HL-60 (cell line): Measurements from ENCODE around the gene KISS1R.

Experiments
- DNase-seq, 2 experiments: peaks; one replicate each; pipeline ENCODE4 v3.0.0-alpha.2; 2010 to 2020; ENCODE audit warnings: low read depth in 1 of 2, low spot score in 1 of 2
- H3K27ac ChIP-seq: fragments of 250-450 bp; sonication (Bioruptor Pico); replicated peaks from 2 replicates; pipeline ENCODE4 v1.5.1; 2020; ENCODE audit warnings: mild to moderate bottlenecking, moderate library complexity
- H3K27me3 ChIP-seq: fragments of 250-450 bp; sonication (Bioruptor Pico); 2 replicates; pipeline ENCODE4 v1.5.1; 2021; ENCODE audit warnings: mild to moderate bottlenecking, moderate library complexity; ENCODE audit not compliant: insufficient read depth, poor library complexity, severe bottlenecking
- H3K4me3 ChIP-seq: replicated peaks from 2 replicates; pipeline ENCODE4 v1.5.1; 2011; ENCODE audit warnings: mild to moderate bottlenecking, control low read depth, low read length; ENCODE audit not compliant: insufficient read depth
- CTCF ChIP-seq: IDR thresholded peaks from one replicate; pipeline ENCODE4 v1.5.1; 2011; ENCODE audit warnings: low read length, control low read depth, inconsistent platforms; ENCODE audit not compliant: insufficient read depth
- GABPA ChIP-seq: IDR thresholded peaks from 2 replicates; pipeline ENCODE4 v1.6.1; 2012; ENCODE audit warnings: low read depth
- POLR2AphosphoS5 ChIP-seq: IDR thresholded peaks from 2 replicates; pipeline ENCODE4 v1.6.1; 2012; ENCODE audit warnings: low read depth
- REST ChIP-seq: IDR thresholded peaks from 2 replicates; pipeline ENCODE4 v1.6.1; 2012; ENCODE audit warnings: low read depth; ENCODE audit not compliant: insufficient replicate concordance
- SPI1 ChIP-seq: IDR thresholded peaks from 2 replicates; pipeline ENCODE4 v1.6.1; 2012; ENCODE audit warnings: low read depth, mild to moderate bottlenecking, borderline replicate concordance

Gene KISS1R

GRCh38 chr19:912181-913079 lies 4.7 kb upstream of the KISS1R start:
- TF ChIP-seq SPI1 (no peak), CTCF (no peak), GABPA (no peak), POLR2AphosphoS5 (no peak), REST (no peak)
- H3K27ac ChIP-seq = peak overlapping the region; percentile 56
- no peak for DNase-seq
- H3K27me3 ChIP-seq = peaks cover 10% of the 10 kb centered on the region
- peak overlapping the region; percentile 89 for H3K4me3 ChIP-seq

GRCh38 chr19:913080-913748 lies 3.9 kb upstream of the KISS1R start, which contains the start of gene R3HDM4:
R3HDM4 (minus strand) TSS chr19:913219; CDS start chr19:913157, 62 bp downstream.
- DNase-seq = peak in 1 of 2 experiments; percentile 60
- peak within 1 kb of the TSS; percentile 76 for H3K27ac ChIP-seq
- peak; percentile 46; the same call in 1 of the 2 replicates for TF ChIP-seq POLR2AphosphoS5
- TF ChIP-seq REST = no peak
- TF ChIP-seq CTCF = no peak
- H3K4me3 ChIP-seq = peak within 1 kb of the TSS; percentile 89
- peaks cover 17% of the 10 kb centered on the region for H3K27me3 ChIP-seq

- no peak for DNase-seq
- Histone ChIP-seq H3K4me3 (no peak overlapping the region), H3K27me3 (peaks cover 37% of the 10 kb centered on the region), H3K27ac (no peak overlapping the region)
- TF ChIP-seq GABPA = no peak
- no peak for TF ChIP-seq CTCF
- no peak for TF ChIP-seq REST
These were observed 349 bp upstream of the KISS1R start for GRCh38 chr19:916645-917322.
